Right cardiac atrium (tissue), 5 donors: ENCODE data around the gene ZNF600. TPM values are rescaled to one million over a fixed set of nuclear protein-coding genes. Genes with fewer than 3 reads are reported as not detected.
"Not testable (repeated sequence)": the region's sequence is repeated elsewhere in the genome, so short reads cannot be mapped to it uniquely, and the experiment has no call there.

Source experiments
- ATAC-seq, 2 donors: fragments of 200-7000 bp; cut with Tn5 transposase; one replicate each; pipeline versions ENCODE4 v1.8.0 to v1.9.1; 2020; ENCODE audit warnings: moderate library complexity in 2 of 2, mild to moderate bottlenecking in 1 of 2
- DNase-seq, 3 donors: peaks; one replicate each; pipeline ENCODE4 v3.0.0-alpha.2; 2020
- H3K27ac ChIP-seq: one replicate; pipeline ENCODE4 v1.5.1; 2013; ENCODE audit warnings: mild to moderate bottlenecking, low read length, control low read depth, moderate library complexity
- H3K27me3 ChIP-seq: one replicate; pipeline ENCODE4 v1.6.1; 2013; ENCODE audit not compliant: control insufficient read depth, insufficient read depth
- H3K4me1 ChIP-seq: one replicate; pipeline ENCODE4 v1.6.1; 2013; ENCODE audit warnings: low read length; ENCODE audit not compliant: control insufficient read depth, insufficient read depth
- H3K4me3 ChIP-seq: one replicate; pipeline ENCODE4 v1.5.1; 2013; ENCODE audit warnings: low read length, control low read depth
- H3K9me3 ChIP-seq: one replicate; pipeline ENCODE4 v1.6.1; 2013; ENCODE audit warnings: low read length; ENCODE audit not compliant: control insufficient read depth
- WGBS: extraction: QIAGEN DNeasy Blood & Tissue Kit; methylation state at CpG from one replicate; pipeline ENCODE4 v1.1.7; 2013; 5-methylcytosine and 5-hydroxymethylcytosine counted together
- intact Hi-C, 4 donors: fragments of 100-400 bp; cut with DNase I; formaldehyde crosslinking; loops; one replicate each; pipeline versions ENCODE4 v1.11.0 to v1.14.0; 2022 to 2023
- long read RNA-seq, 4 donors: library from polyadenylated mRNA; unstranded; transcript quantifications; one replicate each; pipeline ENCODE4 v2.0.0, GENCODE V29; 2020 to 2021
- polyA plus RNA-seq: library from polyadenylated mRNA; stranded (reverse); fragments of 200-250 nt; gene quantifications from one replicate; pipeline ENCODE4 v1.2.3, GENCODE V29; 2013
- total RNA-seq, 4 donors: library from RNA; stranded (reverse); fragmentation: NEBNext Ultra II Directional; extraction: Animal tissue kit (Norgen Biotek cat#: 25700); gene quantifications; one replicate each; pipeline ENCODE4 v1.2.1, GENCODE V29; 2021
- donor health status: healthy with polysubstance abuse.
- donor health status: DM: no; HTN: yes; CAD: no.
- donor health status: DM: no; HTN: no; CAD: no.
- donor health status: DM: no; HTN: yes; CAD: no; lungs with severe emphysema.
- donor health status: DM: yes; HTN: yes; CAD: no.

The ZNF600 gene
- 1 to 10 TPM; 2.6 to 4.6 (median 3.6) TPM for total RNA-seq
- 2.4 TPM for polyA plus RNA-seq
- long read RNA-seq, donor 1, partial matches to known transcripts, result 0 of 6 reads
- long read RNA-seq, donor 1, other reads (novel, unspliced or antisense), result 2 of 6 reads
- long read RNA-seq, donor 2, partial matches to known transcripts, result 0 of 3 reads
- long read RNA-seq, donor 2, other reads (novel, unspliced or antisense), result 1 of 3 reads
- long read RNA-seq, donor 3, transcript ZNF600-208 (4 exons, 3,645 nt), result major isoform, 8 of 22 reads
- long read RNA-seq, donor 3, partial matches to known transcripts, result 0 of 22 reads
- long read RNA-seq, donor 3, other reads (novel, unspliced or antisense), result 11 of 22 reads
- long read RNA-seq, donor 4, partial matches to known transcripts, result 0 of 1 reads
- long read RNA-seq, donor 4, other reads (novel, unspliced or antisense), result 1 of 1 reads

GRCh38 chr19:52786464-52787354, at the start of gene ZNF600:
ZNF600 (minus strand) TSS chr19:52786791; CDS start chr19:52778888, 7,903 bp downstream.
- 2% methylated on average over 47 of the region's 47 CpGs for WGBS
- Histone ChIP-seq H3K27ac (peak within 1 kb of the TSS; percentile 37), H3K4me3 (peak within 1 kb of the TSS; percentile 58)
- intact Hi-C loops, H3K9me3 ChIP-seq, H3K27me3 ChIP-seq, H3K4me1 ChIP-seq: not testable (repeated sequence)
- ATAC-seq (peak; percentile 99 to 100), DNase-seq (peak; percentile 92 to 97 (median 93))

- 60% methylated on average over 1 of the region's 1 CpG for WGBS
- H3K9me3 ChIP-seq, intact Hi-C loops, H3K4me3 ChIP-seq, DNase-seq, H3K4me1 ChIP-seq, H3K27me3 ChIP-seq, H3K27ac ChIP-seq, ATAC-seq: not testable (repeated sequence)
Measured at GRCh38 chr19:52834289-52834688, 47.7 kb upstream of the ZNF600 start.

- intact Hi-C loops, H3K27me3 ChIP-seq, H3K4me3 ChIP-seq, H3K4me1 ChIP-seq, H3K27ac ChIP-seq, H3K9me3 ChIP-seq, DNase-seq, ATAC-seq: not testable (repeated sequence)
- 71% methylated on average over 5 of the region's 5 CpGs for WGBS
Measured at GRCh38 chr19:52833541-52833940, 47.0 kb upstream of the ZNF600 start.

GRCh38 chr19:52829866-52830265, 43.3 kb upstream of the ZNF600 start:
- intact Hi-C loops, H3K9me3 ChIP-seq, H3K27ac ChIP-seq, H3K27me3 ChIP-seq, H3K4me3 ChIP-seq, DNase-seq, ATAC-seq, H3K4me1 ChIP-seq: not testable (repeated sequence)
- 95% methylated on average over 7 of the region's 7 CpGs for WGBS

- 88% methylated on average over 5 of the region's 5 CpGs for WGBS
- Histone ChIP-seq H3K9me3 (no peaks in the 10 kb centered on the region), H3K27me3 (no peaks in the 10 kb centered on the region), H3K4me1 (peaks cover 1% of the 10 kb centered on the region), H3K27ac (no peak overlapping the region), H3K4me3 (no peak overlapping the region)
- no peak for ATAC-seq
- no peak for DNase-seq
- intact Hi-C loops, result no loop called here
Measured at GRCh38 chr19:52825765-52826164, 39.2 kb upstream of the ZNF600 start.

GRCh38 chr19:52823676-52824075, 37.1 kb upstream of the ZNF600 start:
- Histone ChIP-seq H3K4me3 (no peak overlapping the region), H3K27ac (no peak overlapping the region), H3K27me3 (no peaks in the 10 kb centered on the region), H3K4me1 (peaks cover 2% of the 10 kb centered on the region), H3K9me3 (no peaks in the 10 kb centered on the region)
- ATAC-seq (no peak), DNase-seq (no peak)
- WGBS, result 96% methylated on average over 12 of the region's 12 CpGs
- intact Hi-C loops, result no loop called here

- intact Hi-C loops, H3K9me3 ChIP-seq, H3K4me1 ChIP-seq, H3K27me3 ChIP-seq: not testable (repeated sequence)
- DNase-seq (peak; percentile 86 to 94 (median 92)), ATAC-seq (peak; percentile 100)
- peak within 1 kb of the TSS; percentile 93 for H3K4me3 ChIP-seq
- H3K27ac ChIP-seq, result peak within 1 kb of the TSS; percentile 2
- under 1% methylated on average over 29 of the region's 44 CpGs for WGBS
Measured at GRCh38 chr19:52821204-52821960, 34.8 kb upstream of the ZNF600 start, which contains the start of gene ZNF28. ZNF28 (minus strand) TSS chr19:52821633; CDS start chr19:52817958, 3,675 bp downstream.

- DNase-seq (peak; percentile 60 to 80 (median 75)), ATAC-seq (peak; percentile 61 to 75)
- H3K9me3 ChIP-seq, H3K27me3 ChIP-seq, H3K4me1 ChIP-seq, intact Hi-C loops: not testable (repeated sequence)
- Histone ChIP-seq H3K27ac (peak overlapping the region; percentile 2), H3K4me3 (peak overlapping the region; percentile 93)
- WGBS, result 8% methylated on average over 19 of the region's 19 CpGs
Measured at GRCh38 chr19:52820472-52821203, 34.0 kb upstream of the ZNF600 start.

GRCh38 chr19:52809801-52810200, 23.2 kb upstream of the ZNF600 start:
- intact Hi-C loops, result no loop called here
- Histone ChIP-seq H3K4me1 (no peaks in the 10 kb centered on the region), H3K27ac (no peak overlapping the region), H3K27me3 (no peaks in the 10 kb centered on the region), H3K9me3 (no peaks in the 10 kb centered on the region), H3K4me3 (no peak overlapping the region)
- WGBS, result 96% methylated on average over 32 of the region's 32 CpGs
- ATAC-seq, result peak in 1 of 2 donors; percentile 38
- DNase-seq, result peak in 1 of 3 donors; percentile 55
